ENCODE data around the gene ASB14.
"Not testable (repeated sequence)": the region's sequence is repeated elsewhere in the genome, so short reads cannot be mapped to it uniquely, and the experiment has no call there.

Gene ASB14

DNA sequence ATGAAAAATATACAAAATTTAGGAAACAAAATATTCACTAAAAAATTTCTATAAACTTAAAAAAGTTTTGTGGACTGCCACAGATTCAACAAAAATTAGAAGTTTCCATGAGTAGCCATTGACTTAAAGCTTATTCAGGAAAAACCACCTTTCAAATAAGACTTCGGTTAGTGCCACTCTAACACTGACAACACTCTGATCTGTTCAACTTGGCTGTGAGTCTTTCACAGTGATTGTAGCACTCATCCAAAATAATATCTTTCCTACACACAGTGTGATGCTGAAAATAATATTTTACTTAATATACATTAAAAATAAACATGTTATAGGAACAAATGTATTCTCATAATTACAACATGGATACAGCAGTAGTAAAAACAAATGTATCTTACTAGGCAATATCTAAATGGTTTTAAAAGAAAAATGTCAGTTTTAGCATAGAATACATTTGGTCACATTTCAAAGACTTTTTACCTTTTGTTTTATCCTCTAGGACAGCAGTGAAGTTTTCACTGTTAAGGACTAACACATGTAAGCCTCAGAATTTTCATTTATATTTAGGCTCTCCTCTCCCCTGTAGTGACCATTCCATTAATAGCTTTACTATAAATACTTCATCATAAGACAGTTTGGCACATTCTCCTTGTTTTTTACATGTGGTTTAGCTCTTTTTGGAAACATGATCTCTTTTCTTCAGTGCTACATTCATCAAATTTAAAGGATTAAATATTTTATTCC lies at the start of gene ASB14:
Gene ASB14, minus strand, starts transcription at position 527 of the 738 bp plus-strand sequence. CDS start 652 bp downstream, outside the sequence.
- no peak for DNase-seq (ENCODE audit: low read depth in 2 of 2)

DNA sequence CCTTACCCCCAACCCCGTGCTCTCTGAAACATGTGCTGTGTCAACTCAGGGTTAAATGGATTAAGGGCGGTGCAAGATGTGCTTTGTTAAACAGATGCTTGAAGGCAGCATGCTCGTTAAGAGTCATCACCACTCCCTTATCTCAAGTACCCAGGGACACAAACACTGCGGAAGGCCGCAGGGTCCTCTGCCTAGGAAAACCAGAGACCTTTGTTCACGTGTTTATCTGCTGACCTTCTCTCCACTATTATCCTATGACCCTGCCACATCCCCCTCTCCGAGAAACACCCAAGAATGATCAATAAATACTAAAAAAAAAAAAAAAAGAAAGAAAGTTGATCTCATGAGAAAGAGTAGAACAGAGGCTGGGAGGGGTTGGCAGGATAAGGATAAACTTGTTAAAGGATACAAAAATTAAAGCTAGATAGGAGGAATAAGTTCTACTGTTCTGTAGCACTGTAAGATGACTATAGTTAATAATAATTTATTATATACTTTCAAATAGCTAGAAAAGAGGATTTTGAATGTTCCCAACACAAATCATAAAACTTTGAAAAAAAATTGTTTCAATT lies 46.7 kb upstream of the ASB14 start:
- DNase-seq (ENCODE audit: low read depth in 2 of 2): not testable (repeated sequence)

DNA sequence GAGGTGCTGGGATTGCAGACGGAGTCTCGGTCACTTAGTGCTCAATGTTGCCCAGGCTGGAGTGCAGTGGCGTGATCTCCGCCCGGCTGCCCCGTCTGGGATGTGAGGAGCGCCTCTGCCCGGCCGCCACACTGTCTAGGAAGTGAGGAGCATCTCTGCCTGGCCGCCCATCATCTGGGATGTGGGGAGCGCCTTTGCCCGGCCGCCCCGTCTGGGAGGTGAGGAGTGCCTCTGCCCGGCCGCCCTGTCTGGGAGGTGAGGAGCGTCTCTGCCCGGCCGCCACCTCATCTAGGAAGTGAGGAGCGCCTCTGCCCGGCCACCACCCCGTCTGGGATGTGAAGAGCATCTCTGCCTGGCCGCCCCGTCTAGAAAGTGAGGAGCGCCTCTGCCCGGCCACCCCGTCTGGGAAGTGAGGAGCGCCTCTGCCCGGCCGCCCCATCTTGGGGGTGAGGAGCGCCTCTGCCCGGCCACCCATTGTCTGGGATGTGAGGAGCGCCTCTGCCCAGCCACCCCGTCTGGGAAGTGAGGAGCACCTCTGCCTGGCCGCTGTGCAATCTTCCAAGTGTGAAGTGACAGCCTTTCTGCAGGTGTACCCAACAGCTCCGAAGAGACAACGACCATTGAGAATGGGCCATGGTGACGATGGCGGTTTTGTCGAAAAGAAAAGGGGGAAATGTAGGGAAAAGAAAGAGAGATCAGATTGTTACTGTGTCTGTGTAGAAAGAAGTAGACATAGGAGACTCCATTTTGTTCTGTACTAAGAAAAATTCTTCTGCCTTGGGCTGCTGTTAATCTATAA lies 46.0 kb upstream of the ASB14 start:
- DNase-seq (ENCODE audit: low read depth in 2 of 2): not testable (repeated sequence)

DNA sequence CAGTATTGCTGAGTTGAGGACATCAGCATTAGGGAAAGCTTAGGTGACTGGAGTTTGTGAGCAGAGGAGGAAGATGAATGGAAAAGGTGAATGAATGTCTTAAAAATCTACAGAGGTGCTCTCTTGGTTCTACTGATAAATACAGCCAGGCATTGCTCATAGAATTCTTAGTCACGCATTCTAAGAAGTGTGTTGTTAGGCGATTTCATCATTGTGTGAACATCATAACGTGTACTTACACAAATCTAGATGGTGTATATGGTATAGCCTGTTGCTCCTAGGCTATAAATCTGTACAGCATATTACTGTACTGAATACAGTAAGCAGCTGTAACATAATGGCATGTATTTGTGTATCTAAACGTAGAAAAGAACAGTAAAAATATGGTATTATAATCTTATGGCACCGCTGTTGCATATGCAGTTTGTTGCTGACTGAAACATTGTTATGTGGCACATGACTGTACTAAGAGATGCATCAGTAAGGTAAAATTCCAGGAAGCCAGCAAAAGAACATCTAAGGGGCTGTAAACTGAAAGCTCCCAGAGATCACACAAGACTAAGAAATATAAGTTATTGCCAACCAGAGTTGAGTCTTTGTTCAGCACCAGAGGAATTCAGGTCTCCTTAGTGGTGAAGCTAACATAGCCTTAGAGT lies 42.9 kb upstream of the ASB14 start:
- no peak for DNase-seq (ENCODE audit: low read depth in 2 of 2)

DNA sequence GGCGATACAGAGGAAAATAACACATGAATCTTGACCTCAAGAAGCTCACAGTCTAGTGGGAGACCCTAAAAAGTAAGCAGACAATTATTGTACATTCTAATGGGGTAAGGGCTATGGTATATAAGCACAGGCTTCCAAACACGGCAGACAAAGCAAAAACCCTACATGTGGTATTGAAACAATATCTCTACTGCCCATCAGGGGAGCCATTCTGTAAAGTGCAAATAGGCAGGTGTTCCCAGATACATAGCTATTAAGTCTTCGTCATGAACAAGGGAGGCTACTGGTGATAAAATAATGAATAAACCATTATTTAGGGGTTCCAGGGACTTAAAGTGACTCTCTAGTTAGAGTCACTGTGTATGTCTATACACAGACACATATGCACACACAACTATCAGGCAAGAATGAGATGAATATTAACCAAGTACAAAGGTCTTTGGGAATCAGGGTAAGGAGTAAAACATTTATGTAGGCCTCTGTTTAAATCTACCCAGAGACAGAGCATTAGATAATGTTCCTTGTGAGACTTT lies 38.7 kb upstream of the ASB14 start:
- no peak for DNase-seq (ENCODE audit: low read depth in 2 of 2)

DNA sequence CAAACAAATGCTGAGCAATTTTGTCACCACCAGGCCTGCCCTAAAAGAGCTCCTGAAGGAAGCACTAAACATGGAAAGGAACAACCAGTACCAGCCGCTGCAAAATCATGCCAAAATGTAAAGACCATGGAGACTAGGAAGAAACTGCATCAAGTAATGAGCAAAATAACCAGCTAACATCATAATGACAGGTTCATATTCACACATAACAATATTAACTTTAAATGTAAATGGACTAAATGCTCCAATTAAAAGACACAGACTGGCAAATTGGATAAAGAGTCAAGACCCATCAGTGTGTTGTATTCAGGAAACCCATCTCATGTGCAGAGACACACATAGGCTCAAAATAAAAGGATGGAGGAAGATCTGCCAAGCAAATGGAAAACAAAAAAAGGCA lies 34.0 kb upstream of the ASB14 start:
- DNase-seq (ENCODE audit: low read depth in 2 of 2): not testable (repeated sequence)

DNA sequence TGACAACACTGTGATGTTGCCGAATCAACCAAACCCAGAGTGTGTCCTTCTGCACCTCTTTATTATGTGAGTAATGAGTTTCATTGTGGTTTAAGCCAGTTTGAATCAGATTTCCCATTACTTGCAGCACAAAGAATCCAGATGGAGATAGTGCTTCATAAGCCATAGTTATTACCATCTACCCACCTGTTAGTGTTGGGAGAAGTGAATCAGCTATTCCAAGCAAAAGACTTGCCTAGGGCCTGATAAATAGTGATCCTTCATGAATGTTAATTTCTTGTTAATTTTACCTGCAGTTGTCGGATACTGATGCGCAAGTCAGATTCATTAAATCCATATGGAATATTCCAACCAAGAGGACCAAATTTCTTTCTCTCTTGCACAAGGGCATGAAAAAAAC lies 21.7 kb upstream of the ASB14 start:
- no peak for DNase-seq (ENCODE audit: low read depth in 2 of 2)

DNA sequence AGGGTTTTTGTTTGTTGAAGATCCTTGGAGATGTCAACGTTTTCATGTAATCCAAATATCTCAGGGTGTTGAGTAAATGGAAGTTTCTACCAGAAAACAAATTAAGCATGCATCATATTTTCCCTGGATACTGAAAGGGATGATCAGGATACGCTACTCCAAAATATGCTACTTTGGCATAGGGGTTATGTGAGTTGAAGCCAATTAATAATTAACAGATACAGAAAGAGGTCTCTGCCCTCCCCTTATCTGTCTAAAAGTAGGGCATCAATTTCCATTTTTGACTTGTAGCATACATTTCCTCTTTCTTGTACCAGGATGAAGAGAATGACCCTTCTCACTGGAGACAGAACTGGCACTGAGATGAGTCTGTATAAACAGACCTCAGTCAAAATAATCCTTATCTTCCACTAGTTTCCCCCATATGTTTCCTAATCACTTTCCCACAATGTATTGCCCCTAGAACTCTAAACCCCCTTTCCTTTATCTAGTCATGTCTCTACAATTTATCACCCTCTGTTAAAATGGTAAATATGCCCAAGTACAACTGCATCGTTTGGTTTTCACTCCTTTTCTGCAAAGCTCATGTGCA lies 17.4 kb upstream of the ASB14 start:
- DNase-seq (ENCODE audit: low read depth in 2 of 2): no peak

DNA sequence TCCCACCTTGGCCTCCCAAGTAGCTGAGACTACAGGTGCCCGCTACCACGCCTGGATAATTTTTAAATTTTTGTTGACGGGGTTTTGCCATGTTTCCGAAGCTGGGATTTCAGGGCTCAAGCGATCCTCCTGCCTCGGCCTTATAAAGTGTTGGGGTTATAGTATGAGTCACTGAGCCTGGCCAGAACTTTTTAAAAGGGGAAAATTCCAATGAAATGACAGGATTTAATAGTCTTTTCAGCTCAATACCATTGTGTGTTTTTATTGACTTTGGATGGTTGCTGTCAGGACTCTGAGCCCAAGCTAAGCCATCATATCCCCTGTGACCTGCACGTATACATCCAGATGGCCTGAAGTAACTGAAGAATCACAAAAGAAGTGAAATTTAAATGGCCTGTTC lies 11.0 kb upstream of the ASB14 start:
- not testable (repeated sequence) for DNase-seq (ENCODE audit: low read depth in 2 of 2)

DNA sequence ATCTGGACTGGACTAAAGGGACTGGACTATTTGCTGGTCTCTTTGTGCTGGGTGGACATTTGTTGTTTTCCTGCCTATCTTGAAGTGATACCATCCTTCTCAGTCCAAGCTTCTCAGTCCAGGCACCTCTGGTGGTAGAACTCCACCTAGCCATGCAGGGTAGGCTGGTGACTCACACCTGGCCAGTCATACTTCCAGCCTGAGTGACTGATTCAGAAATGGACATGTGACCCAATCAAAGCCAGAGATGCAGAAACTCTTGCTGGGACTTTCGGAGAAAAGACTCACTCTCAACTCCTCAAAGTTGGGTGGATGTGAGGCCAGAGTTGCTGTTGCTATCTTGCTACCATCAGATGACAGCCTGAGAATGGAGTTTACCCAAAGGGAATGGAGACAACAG lies 5.6 kb upstream of the ASB14 start:
- no peak for DNase-seq (ENCODE audit: low read depth in 2 of 2)

DNA sequence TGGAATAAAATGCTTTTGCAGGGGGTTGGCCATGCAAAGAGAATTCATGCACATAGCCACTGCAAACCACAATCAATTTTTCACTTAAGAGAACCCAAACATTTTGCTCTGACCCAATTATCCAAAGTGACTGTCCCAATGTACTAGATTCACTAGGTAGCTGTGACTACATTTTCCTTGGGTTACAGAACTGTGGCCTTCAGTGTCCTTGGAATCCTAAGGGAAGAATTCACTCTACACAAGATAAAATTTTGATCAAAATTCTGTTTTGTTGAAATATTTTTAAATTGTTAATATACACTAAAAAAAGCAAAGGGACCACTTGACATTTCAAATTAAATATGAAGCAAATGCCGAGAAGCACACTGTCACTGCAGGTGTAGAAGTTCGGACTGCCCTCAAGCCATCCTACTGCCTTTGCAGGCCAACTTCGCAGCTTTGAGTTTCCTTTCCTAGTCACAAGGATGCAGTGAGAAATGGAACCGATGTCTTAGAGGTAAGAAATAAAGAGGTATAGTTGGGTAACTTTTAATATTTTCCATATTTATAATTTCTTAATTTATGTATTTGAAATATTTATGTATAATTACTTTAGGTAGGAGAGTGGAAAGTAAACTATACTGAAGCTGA lies 527 bp upstream of the ASB14 start:
- no peak for DNase-seq (ENCODE audit: low read depth in 2 of 2)

DNA sequence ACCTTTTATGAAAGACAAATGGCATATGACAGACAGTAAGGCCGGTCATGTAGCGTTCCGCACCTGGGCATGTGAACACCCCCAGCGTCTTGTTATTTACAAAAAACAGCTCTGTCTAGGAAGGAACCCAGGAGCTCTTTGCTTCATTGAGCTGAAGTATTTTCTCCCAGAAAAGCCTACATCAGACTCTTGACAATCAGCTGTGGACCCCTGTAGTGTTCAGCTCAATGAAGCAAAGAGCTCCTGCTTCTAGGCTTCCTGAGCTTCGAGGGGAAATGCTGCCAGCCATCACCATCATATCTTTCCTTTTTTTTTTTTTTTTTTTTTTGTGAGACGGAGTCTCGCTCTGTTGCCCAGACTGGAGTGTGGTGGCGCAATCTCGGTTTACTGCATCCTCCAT lies 4.1 kb downstream of the ASB14 start:
- DNase-seq (ENCODE audit: low read depth in 2 of 2): no peak

DNA sequence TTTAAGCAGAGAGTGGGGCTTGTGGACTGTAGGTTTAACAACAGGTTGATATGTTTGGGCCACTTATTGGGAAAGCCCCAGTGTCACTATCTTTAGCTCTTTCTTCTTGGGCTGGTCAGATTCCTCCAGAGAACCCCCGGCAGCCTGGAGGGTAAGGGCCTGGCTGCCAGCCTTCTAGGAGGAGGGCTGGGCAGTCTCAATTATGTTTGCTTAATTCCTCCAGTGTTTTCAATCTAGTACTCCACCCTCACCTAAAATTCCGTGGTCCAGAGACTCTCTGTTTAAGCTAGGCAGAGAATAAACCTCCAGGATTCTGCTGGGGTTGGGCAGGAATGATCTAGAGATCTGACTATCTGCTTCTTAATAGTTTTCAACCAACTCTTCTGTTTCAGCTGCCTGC lies 5.3 kb downstream of the ASB14 start:
- no peak for DNase-seq (ENCODE audit: low read depth in 2 of 2)

DNA sequence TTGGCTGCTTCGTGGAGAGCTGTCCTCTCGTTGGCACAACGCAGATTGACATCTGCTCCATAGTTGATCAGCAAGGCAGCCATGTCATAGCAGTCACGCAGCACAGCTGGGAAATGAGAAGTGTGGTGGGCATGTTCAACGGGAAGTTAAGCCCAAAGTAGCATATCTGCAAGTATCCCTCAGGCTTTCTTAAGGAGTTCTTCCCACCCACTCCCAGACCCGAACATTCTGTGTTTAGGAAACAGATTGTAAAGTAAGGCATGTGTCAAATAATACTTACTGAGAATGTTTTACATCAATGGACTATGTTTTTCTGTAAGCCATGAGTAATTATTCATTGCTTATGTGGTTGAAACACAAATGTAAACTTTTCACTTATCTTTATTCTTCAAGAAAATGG lies 9.2 kb downstream of the ASB14 start:
- no peak for DNase-seq (ENCODE audit: low read depth in 2 of 2)

DNA sequence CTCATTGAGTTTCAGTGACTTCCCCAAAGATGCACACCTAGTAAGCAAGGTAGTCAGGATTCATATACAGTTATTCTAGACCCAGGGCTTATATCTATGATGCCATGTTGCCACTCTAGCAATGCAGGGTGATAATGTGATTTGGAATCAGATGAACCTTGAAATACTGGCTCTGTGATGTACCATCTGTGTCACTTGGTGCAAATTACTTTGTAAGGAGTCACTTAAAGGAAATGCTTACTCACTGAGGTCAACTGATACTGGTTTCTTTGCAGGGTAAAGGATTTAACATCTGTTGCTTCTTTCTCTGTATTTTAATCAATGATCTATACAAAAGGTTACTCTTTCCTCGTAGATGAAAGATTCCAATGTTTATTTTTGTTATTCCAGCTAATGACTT lies 10.8 kb downstream of the ASB14 start:
- no peak for DNase-seq (ENCODE audit: low read depth in 2 of 2)

DNA sequence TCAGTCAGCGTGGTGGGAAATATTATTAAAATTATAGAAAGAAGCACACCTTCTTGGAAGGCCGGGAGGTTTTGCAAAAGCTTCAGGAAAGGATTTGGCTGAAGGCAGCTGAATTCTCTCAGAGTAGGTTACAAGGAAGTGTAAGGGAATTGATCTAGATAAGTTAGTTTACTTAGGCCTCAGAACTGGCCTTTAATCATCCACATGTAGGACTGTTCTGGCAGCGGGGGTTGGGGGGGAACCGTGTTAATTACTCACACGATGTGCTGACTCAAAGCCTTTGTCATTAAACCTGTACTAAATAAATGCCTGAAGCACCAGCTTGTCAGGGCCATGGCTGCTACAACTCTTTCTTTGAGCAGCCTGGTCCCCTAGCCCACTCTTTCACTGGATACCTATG lies 12.8 kb downstream of the ASB14 start:
- no peak for DNase-seq (ENCODE audit: low read depth in 2 of 2)

DNA sequence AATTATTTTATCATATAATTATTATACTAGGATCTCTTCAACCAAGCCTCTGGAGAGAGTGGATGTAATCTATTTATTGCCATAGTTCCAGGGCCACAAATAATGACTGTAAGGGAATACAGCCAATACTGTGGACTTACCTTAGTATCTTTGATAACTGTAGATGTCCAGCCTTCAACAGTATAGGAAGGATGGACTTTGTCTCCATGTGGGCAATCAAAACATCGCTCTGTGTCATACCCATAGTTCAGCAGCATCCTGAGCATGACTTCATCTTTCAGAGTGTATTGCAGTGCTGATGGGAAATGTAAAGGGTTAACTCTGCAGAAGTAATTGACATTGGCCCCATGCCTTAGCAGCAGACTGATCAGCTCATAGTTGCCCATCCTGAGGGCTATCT lies 14.2 kb downstream of the ASB14 start:
- no peak for DNase-seq (ENCODE audit: low read depth in 2 of 2)

DNA sequence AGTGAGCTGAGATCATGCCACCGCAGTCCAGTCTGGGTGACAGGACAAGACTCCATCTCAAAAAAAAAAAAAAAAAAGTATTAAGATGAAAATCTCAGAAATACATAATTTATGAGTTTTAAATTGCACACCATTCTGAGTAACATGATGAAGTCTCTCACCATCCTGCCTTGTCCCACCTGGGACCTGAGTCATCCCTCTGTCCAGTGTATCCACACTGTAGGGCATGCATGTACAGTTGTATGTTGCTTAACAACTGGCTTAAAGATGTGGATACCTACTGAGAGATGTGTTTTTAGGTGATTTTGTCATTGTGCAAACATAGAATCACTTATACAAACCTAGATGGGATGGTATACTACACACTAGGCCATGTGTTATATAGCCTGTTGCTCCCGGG lies 17.1 kb downstream of the ASB14 start:
- DNase-seq (ENCODE audit: low read depth in 2 of 2): no peak

DNA sequence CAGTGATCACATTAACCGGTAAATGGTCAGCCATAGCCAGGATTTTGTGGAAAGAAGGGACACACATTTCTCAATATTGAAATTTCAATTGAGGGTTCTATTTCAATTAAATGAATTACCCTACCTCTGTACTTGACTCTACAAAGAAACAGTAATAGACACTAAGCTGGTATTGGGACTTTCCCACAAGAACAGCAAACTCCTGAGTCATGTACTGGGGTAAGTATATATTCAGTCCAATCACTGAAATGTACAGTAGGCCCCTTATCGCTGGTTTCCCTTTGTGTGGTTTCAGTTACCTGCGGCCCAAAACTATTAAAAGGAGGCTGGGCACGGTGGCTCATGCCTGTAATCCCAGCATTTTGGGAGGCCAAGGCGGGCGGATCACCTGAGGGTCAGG lies 17.6 kb downstream of the ASB14 start:
- DNase-seq (ENCODE audit: low read depth in 2 of 2): no peak

DNA sequence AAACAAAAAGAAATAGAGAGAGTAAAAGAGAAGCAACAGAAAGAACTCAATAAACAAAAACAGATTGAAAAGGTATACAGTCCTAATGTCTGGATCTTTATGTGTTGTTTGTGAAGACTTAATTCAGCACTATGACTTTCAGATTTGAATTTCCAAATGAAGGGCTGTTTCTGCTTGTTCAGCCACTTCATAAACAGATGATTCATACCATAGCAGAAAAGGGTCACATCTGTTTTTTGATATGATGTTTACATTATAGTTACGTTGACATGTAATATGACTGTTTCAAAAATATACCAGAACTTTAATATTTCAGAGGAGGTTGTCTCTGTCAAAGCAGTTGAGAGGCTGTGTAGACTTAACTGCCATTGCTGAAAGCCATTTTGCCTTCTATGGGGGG lies 24.1 kb downstream of the ASB14 start:
- DNase-seq (ENCODE audit: low read depth in 2 of 2): no peak

DNA sequence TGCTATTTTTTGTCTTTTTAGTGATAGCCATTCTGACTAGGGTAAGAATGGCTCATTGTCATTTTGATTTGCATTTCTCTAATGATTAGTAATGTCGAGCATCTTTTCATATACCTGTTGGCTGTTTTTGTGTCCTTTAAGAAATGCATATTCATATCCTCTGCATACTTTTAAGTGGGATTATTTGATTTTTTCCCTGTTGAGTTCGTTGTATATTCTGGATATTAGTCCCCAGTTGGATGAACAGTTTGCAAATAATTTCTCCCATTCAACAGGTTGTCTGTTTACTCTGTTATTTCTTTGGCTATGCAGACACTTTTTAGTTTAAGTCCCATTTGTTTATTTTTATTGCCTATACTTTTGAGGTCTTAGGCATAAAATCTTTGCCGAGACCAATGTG lies 30.6 kb downstream of the ASB14 start:
- DNase-seq (ENCODE audit: low read depth in 2 of 2): no peak
